Activated CD8-positive, alpha-beta memory T cell treated with anti-CD3 and anti-CD28 coated beads, Interleukin-2, amount 10 ng/mL, durations not matched to agents 7 days and 5 days (primary cell): ENCODE results near the gene SORCS1. TPM values are rescaled to one million over a fixed set of nuclear protein-coding genes. Genes with fewer than 3 reads are reported as not detected.

ENCODE experiments used
- ATAC-seq: fragments of 150-1000 bp; cut with Tn5 transposase; one replicate; pipeline ENCODE4 v1.10.0; 2021; ENCODE audit warnings: moderate library complexity
- CTCF ChIA-PET: fragments of 350-600 bp; sonication (Branson Sonifier 250); formaldehyde crosslinking; loops from one replicate; lab custom pipeline; 2021; ENCODE audit warnings: antibody characterized with exemption; lab: Charles Lee
- DNase-seq: peaks from one replicate; pipeline ENCODE4 v3.0.0-alpha.2; 2020
- H3K27ac Mint-ChIP-seq: one replicate; pipeline ENCODE4 v1.8.0; 2021; ENCODE audit warnings: mild to moderate bottlenecking, mixed read lengths
- H3K27me3 Mint-ChIP-seq: one replicate; pipeline ENCODE4 v1.8.0; 2021; ENCODE audit warnings: mixed read lengths
- H3K36me3 Mint-ChIP-seq: one replicate; pipeline ENCODE4 v1.8.0; 2021; ENCODE audit warnings: mild to moderate bottlenecking, mixed read lengths
- H3K4me1 Mint-ChIP-seq: one replicate; pipeline ENCODE4 v1.8.0; 2021; ENCODE audit warnings: mixed read lengths
- H3K4me3 Mint-ChIP-seq: one replicate; pipeline ENCODE4 v1.8.0; 2021; ENCODE audit warnings: mild to moderate bottlenecking, moderate library complexity, mixed read lengths
- H3K9me3 Mint-ChIP-seq: one replicate; pipeline ENCODE4 v1.8.0; 2022; ENCODE audit warnings: low read depth, mixed read lengths
- total RNA-seq, 2 experiments: library from RNA; stranded (reverse); gene quantifications; one replicate each; pipeline ENCODE4 v1.2.3, GENCODE V29; 2021

Gene SORCS1
- total RNA-seq, 2 experiments from 2014 or later: not detected

- Mint-ChIP-seq H3K27me3 (no peaks in the 10 kb centered on the region), H3K9me3 (peaks cover 13% of the 10 kb centered on the region), H3K27ac (no peak overlapping the region), H3K36me3 (no peaks in the 10 kb centered on the region), H3K4me1 (no peaks in the 10 kb centered on the region), H3K4me3 (no peak overlapping the region)
- CTCF ChIA-PET: no interaction called here
- DNase-seq: no peak
- no peak for ATAC-seq
Observed at GRCh38 chr10:107091126-107091525, 73.4 kb downstream of the SORCS1 start.

- Mint-ChIP-seq H3K27me3 (no peaks in the 10 kb centered on the region), H3K4me1 (no peaks in the 10 kb centered on the region), H3K4me3 (no peak overlapping the region), H3K27ac (no peak overlapping the region), H3K9me3 (peaks cover 9% of the 10 kb centered on the region), H3K36me3 (no peaks in the 10 kb centered on the region)
- CTCF ChIA-PET: interaction anchor here (1.5 kb wide), 1 partner anchor 380 kb away, joined by 3 read pairs; no protein-coding TSS in a partner anchor
- no peak for ATAC-seq
- no peak for DNase-seq
Observed at GRCh38 chr10:107085665-107086525, 78.6 kb downstream of the SORCS1 start.

GRCh38 chr10:107083388-107084009 lies 81.0 kb downstream of the SORCS1 start:
- no peak for ATAC-seq
- no peak overlapping the region for H3K27ac Mint-ChIP-seq

GRCh38 chr10:107081644-107082043 lies 82.9 kb downstream of the SORCS1 start:
- Mint-ChIP-seq H3K27me3 (no peaks in the 10 kb centered on the region), H3K9me3 (peaks cover 9% of the 10 kb centered on the region), H3K36me3 (no peaks in the 10 kb centered on the region), H3K4me3 (no peak overlapping the region), H3K27ac (no peak overlapping the region), H3K4me1 (no peaks in the 10 kb centered on the region)
- DNase-seq (no peak), ATAC-seq (no peak)
- CTCF ChIA-PET: no interaction called here

More at GRCh38 chr10:107083388-107084009, 81.0 kb downstream of the SORCS1 start:
- Mint-ChIP-seq H3K36me3 (no peaks in the 10 kb centered on the region), H3K4me3 (no peak overlapping the region), H3K4me1 (no peaks in the 10 kb centered on the region), H3K27me3 (no peaks in the 10 kb centered on the region), H3K9me3 (peaks cover 9% of the 10 kb centered on the region)
- no peak for DNase-seq
- CTCF ChIA-PET: no interaction called here

GRCh38 chr10:107075117-107075516 lies 89.4 kb downstream of the SORCS1 start:
- ATAC-seq: no peak
- Mint-ChIP-seq H3K4me3 (no peak overlapping the region), H3K27ac (no peak overlapping the region), H3K4me1 (no peaks in the 10 kb centered on the region), H3K9me3 (peaks cover 14% of the 10 kb centered on the region), H3K36me3 (no peaks in the 10 kb centered on the region), H3K27me3 (no peaks in the 10 kb centered on the region)
- CTCF ChIA-PET: no interaction called here
- DNase-seq: no peak

- no peaks in the 10 kb centered on the region for H3K4me1 Mint-ChIP-seq
- no peak overlapping the region for H3K4me3 Mint-ChIP-seq
- CTCF ChIA-PET: no interaction called here
- H3K36me3 Mint-ChIP-seq: no peaks in the 10 kb centered on the region
- H3K9me3 Mint-ChIP-seq: peaks cover 12% of the 10 kb centered on the region
- H3K27me3 Mint-ChIP-seq: no peaks in the 10 kb centered on the region
- ATAC-seq (no peak), DNase-seq (no peak)
- no peak overlapping the region for H3K27ac Mint-ChIP-seq
Observed at GRCh38 chr10:107072786-107073185, 91.7 kb downstream of the SORCS1 start.

- no peak overlapping the region for H3K27ac Mint-ChIP-seq
- CTCF ChIA-PET: no interaction called here
- H3K27me3 Mint-ChIP-seq: no peaks in the 10 kb centered on the region
- peaks cover 12% of the 10 kb centered on the region for H3K9me3 Mint-ChIP-seq
- DNase-seq (no peak), ATAC-seq (no peak)
- no peak overlapping the region for H3K4me3 Mint-ChIP-seq
- H3K36me3 Mint-ChIP-seq: no peaks in the 10 kb centered on the region
- H3K4me1 Mint-ChIP-seq: no peaks in the 10 kb centered on the region
Observed at GRCh38 chr10:107072028-107072427, 92.5 kb downstream of the SORCS1 start.

- Mint-ChIP-seq H3K27me3 (no peaks in the 10 kb centered on the region), H3K4me3 (no peak overlapping the region), H3K27ac (no peak overlapping the region), H3K9me3 (peaks cover 9% of the 10 kb centered on the region), H3K4me1 (no peaks in the 10 kb centered on the region), H3K36me3 (no peaks in the 10 kb centered on the region)
- DNase-seq: no peak
- ATAC-seq: no peak
- CTCF ChIA-PET: no interaction called here
Observed at GRCh38 chr10:107071301-107071700, 93.2 kb downstream of the SORCS1 start.

- CTCF ChIA-PET: no interaction called here
- no peak overlapping the region for H3K27ac Mint-ChIP-seq
- H3K9me3 Mint-ChIP-seq: peaks cover 13% of the 10 kb centered on the region
- DNase-seq (no peak), ATAC-seq (no peak)
- H3K27me3 Mint-ChIP-seq: no peaks in the 10 kb centered on the region
- H3K4me3 Mint-ChIP-seq: no peak overlapping the region
- H3K4me1 Mint-ChIP-seq: no peaks in the 10 kb centered on the region
- H3K36me3 Mint-ChIP-seq: no peaks in the 10 kb centered on the region
Observed at GRCh38 chr10:107067843-107068242, 96.7 kb downstream of the SORCS1 start.

GRCh38 chr10:107064075-107064474 lies 100.4 kb downstream of the SORCS1 start:
- Mint-ChIP-seq H3K4me1 (no peaks in the 10 kb centered on the region), H3K36me3 (no peaks in the 10 kb centered on the region), H3K4me3 (no peak overlapping the region), H3K9me3 (peaks cover 5% of the 10 kb centered on the region), H3K27me3 (no peaks in the 10 kb centered on the region), H3K27ac (no peak overlapping the region)
- CTCF ChIA-PET: no interaction called here
- ATAC-seq (no peak), DNase-seq (no peak)

- Mint-ChIP-seq H3K36me3 (no peaks in the 10 kb centered on the region), H3K27ac (no peak overlapping the region), H3K4me3 (no peak overlapping the region), H3K4me1 (no peaks in the 10 kb centered on the region), H3K9me3 (peaks cover 5% of the 10 kb centered on the region), H3K27me3 (no peaks in the 10 kb centered on the region)
- CTCF ChIA-PET: no interaction called here
- ATAC-seq (no peak), DNase-seq (no peak)
Observed at GRCh38 chr10:107059872-107060271, 104.6 kb downstream of the SORCS1 start.

GRCh38 chr10:107059068-107059804 lies 105.3 kb downstream of the SORCS1 start:
- no peaks in the 10 kb centered on the region for H3K4me1 Mint-ChIP-seq
- DNase-seq: no peak
- ATAC-seq: no peak
- H3K27me3 Mint-ChIP-seq: no peaks in the 10 kb centered on the region
- no peak overlapping the region for H3K4me3 Mint-ChIP-seq
- H3K27ac Mint-ChIP-seq: no peak overlapping the region
- H3K36me3 Mint-ChIP-seq: no peaks in the 10 kb centered on the region
- CTCF ChIA-PET: no interaction called here
- peaks cover 2% of the 10 kb centered on the region for H3K9me3 Mint-ChIP-seq

GRCh38 chr10:107058331-107058730 lies 106.2 kb downstream of the SORCS1 start:
- H3K4me1 Mint-ChIP-seq: no peaks in the 10 kb centered on the region
- ATAC-seq (no peak), DNase-seq (no peak)
- H3K36me3 Mint-ChIP-seq: no peaks in the 10 kb centered on the region
- no peak overlapping the region for H3K4me3 Mint-ChIP-seq
- H3K27me3 Mint-ChIP-seq: no peaks in the 10 kb centered on the region
- no peak overlapping the region for H3K27ac Mint-ChIP-seq
- CTCF ChIA-PET: no interaction called here
- H3K9me3 Mint-ChIP-seq: peaks cover 3% of the 10 kb centered on the region
